IPS-18c (cell line): ENCODE results near the gene DCC.

Source experiments
- H3K4me3 ChIP-seq: 2 replicates; pipeline ENCODE4 v1.7.0; 2013; ENCODE audit warnings: low read depth, mild to moderate bottlenecking, low read length, moderate library complexity; ENCODE audit not compliant: insufficient read depth
- H3K9me3 ChIP-seq: one replicate; pipeline ENCODE4 v1.6.1; 2013; ENCODE audit warnings: mild to moderate bottlenecking, low read length, moderate library complexity; ENCODE audit not compliant: control insufficient read depth, insufficient read depth

DCC gene

GRCh38 chr18:53148123-53148522, 808.1 kb downstream of the DCC start:
- no peaks in the 10 kb centered on the region for H3K9me3 ChIP-seq

GRCh38 chr18:53152476-53152875, 812.5 kb downstream of the DCC start:
- H3K4me3 ChIP-seq = no peak overlapping the region
- H3K9me3 ChIP-seq = no peaks in the 10 kb centered on the region

More at GRCh38 chr18:53148123-53148522, 808.1 kb downstream of the DCC start:
- no peak overlapping the region for H3K4me3 ChIP-seq

- Histone ChIP-seq H3K9me3 (no peaks in the 10 kb centered on the region), H3K4me3 (no peak overlapping the region)
These were observed 813.3 kb downstream of the DCC start for GRCh38 chr18:53153281-53153680.

GRCh38 chr18:53153800-53154199, 813.8 kb downstream of the DCC start:
- H3K4me3 ChIP-seq = no peak overlapping the region
- H3K9me3 ChIP-seq = no peaks in the 10 kb centered on the region

- Histone ChIP-seq H3K9me3 (no peaks in the 10 kb centered on the region), H3K4me3 (no peak overlapping the region)
These were observed 825.8 kb downstream of the DCC start for GRCh38 chr18:53165770-53166169.

GRCh38 chr18:53169346-53169745, 829.3 kb downstream of the DCC start:
- H3K4me3 ChIP-seq = no peak overlapping the region
- H3K9me3 ChIP-seq = no peaks in the 10 kb centered on the region

- H3K9me3 ChIP-seq = no peaks in the 10 kb centered on the region
- H3K4me3 ChIP-seq = no peak overlapping the region
These were observed 851.6 kb downstream of the DCC start for GRCh38 chr18:53191634-53192033.

- no peak overlapping the region for H3K4me3 ChIP-seq
- no peaks in the 10 kb centered on the region for H3K9me3 ChIP-seq
These were observed 853.9 kb downstream of the DCC start for GRCh38 chr18:53193870-53194269.

- H3K4me3 ChIP-seq = no peak overlapping the region
- no peaks in the 10 kb centered on the region for H3K9me3 ChIP-seq
These were observed 879.9 kb downstream of the DCC start for GRCh38 chr18:53219853-53220252.

- H3K9me3 ChIP-seq = no peaks in the 10 kb centered on the region
- no peak overlapping the region for H3K4me3 ChIP-seq
These were observed 884.3 kb downstream of the DCC start for GRCh38 chr18:53224128-53224778.

GRCh38 chr18:53225567-53226325, 885.7 kb downstream of the DCC start:
- H3K9me3 ChIP-seq = no peaks in the 10 kb centered on the region

GRCh38 chr18:53234610-53235009, 894.6 kb downstream of the DCC start:
- no peaks in the 10 kb centered on the region for H3K9me3 ChIP-seq
- H3K4me3 ChIP-seq = no peak overlapping the region

More at GRCh38 chr18:53225567-53226325, 885.7 kb downstream of the DCC start:
- no peak overlapping the region for H3K4me3 ChIP-seq

GRCh38 chr18:53241161-53241560, 901.2 kb downstream of the DCC start:
- no peak overlapping the region for H3K4me3 ChIP-seq
- H3K9me3 ChIP-seq = no peaks in the 10 kb centered on the region

- H3K4me3 ChIP-seq = no peak overlapping the region
- no peaks in the 10 kb centered on the region for H3K9me3 ChIP-seq
These were observed 913.8 kb downstream of the DCC start for GRCh38 chr18:53253789-53254188.

GRCh38 chr18:53254265-53254664, 914.3 kb downstream of the DCC start:
- Histone ChIP-seq H3K4me3 (no peak overlapping the region), H3K9me3 (no peaks in the 10 kb centered on the region)

GRCh38 chr18:53261241-53261640, 921.2 kb downstream of the DCC start:
- H3K4me3 ChIP-seq = no peak overlapping the region
- peaks cover 3% of the 10 kb centered on the region for H3K9me3 ChIP-seq

- H3K4me3 ChIP-seq = no peak overlapping the region
- H3K9me3 ChIP-seq = no peaks in the 10 kb centered on the region
These were observed 926.9 kb downstream of the DCC start for GRCh38 chr18:53266850-53267249.

- Histone ChIP-seq H3K4me3 (no peak overlapping the region), H3K9me3 (no peaks in the 10 kb centered on the region)
These were observed 928.5 kb downstream of the DCC start for GRCh38 chr18:53268455-53268854.
